GM18951 (cell line): ENCODE measurements around the gene CDX1.

ENCODE experiments used
- POLR2A ChIP-seq: IDR thresholded peaks from 4 replicates; pipeline ENCODE4 v1.6.1; 2011; ENCODE audit warnings: mild to moderate bottlenecking; ENCODE audit not compliant: insufficient read length, insufficient read depth; ENCODE audit errors: extremely low read depth
- in situ Hi-C: fragments of 300-500 bp; cut with MboI; formaldehyde crosslinking; loops from one replicate; pipeline ENCODE4 v1.12.0; 2022; ENCODE audit warnings: low sequenced_read_pairs, mixed read lengths, inconsistent platforms; ENCODE audit not compliant: unreplicated experiment

The CDX1 gene

GRCh38 chr5:150211156-150212030 is 44.8 kb downstream of the CDX1 start:
- in situ Hi-C loops: no loop called here
- no peak for TF ChIP-seq POLR2A

- in situ Hi-C loops: no loop called here
- no peak for TF ChIP-seq POLR2A
Observed at GRCh38 chr5:150213530-150213929, 47.0 kb downstream of the CDX1 start.

GRCh38 chr5:150214289-150214688 is 47.7 kb downstream of the CDX1 start:
- no peak for TF ChIP-seq POLR2A
- in situ Hi-C loops: no loop called here

- in situ Hi-C loops: no loop called here
- no peak for TF ChIP-seq POLR2A
Observed at GRCh38 chr5:150215979-150216944, 49.7 kb downstream of the CDX1 start.

GRCh38 chr5:150217038-150217437 is 50.5 kb downstream of the CDX1 start:
- in situ Hi-C loops: no loop called here
- no peak for TF ChIP-seq POLR2A

- TF ChIP-seq POLR2A: no peak
Observed at GRCh38 chr5:150217873-150218692, 51.5 kb downstream of the CDX1 start.

GRCh38 chr5:150218693-150219035 is 52.1 kb downstream of the CDX1 start:
- TF ChIP-seq POLR2A: no peak
- in situ Hi-C loops: no loop called here

More at GRCh38 chr5:150217873-150218692, 51.5 kb downstream of the CDX1 start:
- in situ Hi-C loops: no loop called here

- in situ Hi-C loops: no loop called here
- TF ChIP-seq POLR2A: no peak
Observed at GRCh38 chr5:150219142-150219541, 52.6 kb downstream of the CDX1 start.

GRCh38 chr5:150219861-150220260 is 53.3 kb downstream of the CDX1 start:
- in situ Hi-C loops: no loop called here
- no peak for TF ChIP-seq POLR2A

GRCh38 chr5:150221471-150221870 is 54.9 kb downstream of the CDX1 start:
- no peak for TF ChIP-seq POLR2A
- in situ Hi-C loops: no loop called here

GRCh38 chr5:150222906-150223305 is 56.3 kb downstream of the CDX1 start:
- no peak for TF ChIP-seq POLR2A
- in situ Hi-C loops: no loop called here

GRCh38 chr5:150223474-150223873 is 56.9 kb downstream of the CDX1 start:
- in situ Hi-C loops: no loop called here
- TF ChIP-seq POLR2A: no peak
